ENCODE measurements around the gene NLRP2B. TPM values are rescaled to one million over a fixed set of nuclear protein-coding genes. Genes with fewer than 3 reads are reported as not detected.

NLRP2B gene
- total and polyA plus RNA-seq, 7 donors, result 0.03 TPM; not detected in 6

- intact Hi-C loops (cut with DNase I), result no loop called here
- H3K27me3 ChIP-seq (ENCODE audit: insufficient read depth in 3 of 3, low read length in 2 of 3), result no peaks in the 10 kb centered on the region
- TF ChIP-seq CTCF (IDR thresholded peaks at IDR 0.05), result no peak
- H3K36me3 ChIP-seq (ENCODE audit: insufficient read depth in 1 of 2, low read depth in 1 of 2), result no peaks in the 10 kb centered on the region
- ATAC-seq (no peak), DNase-seq (no peak)
- no peaks in the 10 kb centered on the region for H3K4me1 ChIP-seq
- no peak overlapping the region for H3K4me3 ChIP-seq
- WGBS, 3 donors, result 65 to 80% (median 68%) methylated on average over 2 of the region's 2 CpGs
- H3K27ac ChIP-seq, result no peak overlapping the region
- H3K9me3 ChIP-seq, result no peaks in the 10 kb centered on the region
These were observed 4.7 kb downstream of the NLRP2B start for GRCh38 chrX:57675320-57675719.

- no peaks in the 10 kb centered on the region for H3K27me3 ChIP-seq (ENCODE audit: insufficient read depth in 3 of 3, low read length in 2 of 3)
- H3K4me3 ChIP-seq, result no peak overlapping the region
- no peak overlapping the region for H3K27ac ChIP-seq
- no peak for DNase-seq
- H3K9me3 ChIP-seq, result no peaks in the 10 kb centered on the region
- WGBS, 3 donors, result 60 to 71% (median 68%) methylated on average over 5 of the region's 5 CpGs
- intact Hi-C loops (cut with DNase I), result no loop called here
- no peaks in the 10 kb centered on the region for H3K4me1 ChIP-seq
- ATAC-seq, result no peak
- no peaks in the 10 kb centered on the region for H3K36me3 ChIP-seq (ENCODE audit: insufficient read depth in 1 of 2, low read depth in 1 of 2)
- no peak for TF ChIP-seq CTCF (IDR thresholded peaks at IDR 0.05)
These were observed 5.2 kb downstream of the NLRP2B start for GRCh38 chrX:57674861-57675260.

- Histone ChIP-seq H3K9me3 (no peaks in the 10 kb centered on the region), H3K27me3 (ENCODE audit: insufficient read depth in 3 of 3, low read length in 2 of 3) (no peaks in the 10 kb centered on the region), H3K4me3 (no peak overlapping the region), H3K27ac (no peak overlapping the region), H3K4me1 (no peaks in the 10 kb centered on the region), H3K36me3 (ENCODE audit: insufficient read depth in 1 of 2, low read depth in 1 of 2) (no peaks in the 10 kb centered on the region)
- DNase-seq, result no peak
- no peak for ATAC-seq
- no peak for TF ChIP-seq CTCF (IDR thresholded peaks at IDR 0.05)
- WGBS, 3 donors, result 62 to 79% (median 74%) methylated on average over 1 of the region's 1 CpG
- intact Hi-C loops (cut with DNase I), result no loop called here
These were observed 10.1 kb downstream of the NLRP2B start for GRCh38 chrX:57669961-57670360.

GRCh38 chrX:57667010-57667409 lies 13.1 kb downstream of the NLRP2B start:
- Histone ChIP-seq H3K27ac (no peak overlapping the region), H3K36me3 (ENCODE audit: insufficient read depth in 1 of 2, low read depth in 1 of 2) (no peaks in the 10 kb centered on the region), H3K4me1 (no peaks in the 10 kb centered on the region), H3K4me3 (no peak overlapping the region), H3K27me3 (ENCODE audit: insufficient read depth in 3 of 3, low read length in 2 of 3) (no peaks in the 10 kb centered on the region), H3K9me3 (no peaks in the 10 kb centered on the region)
- intact Hi-C loops (cut with DNase I), result no loop called here
- WGBS, 3 donors, result 32 to 74% (median 54%) methylated on average over 1 of the region's 1 CpG
- TF ChIP-seq CTCF (IDR thresholded peaks at IDR 0.05), result no peak
- DNase-seq (no peak), ATAC-seq (no peak)

DNA sequence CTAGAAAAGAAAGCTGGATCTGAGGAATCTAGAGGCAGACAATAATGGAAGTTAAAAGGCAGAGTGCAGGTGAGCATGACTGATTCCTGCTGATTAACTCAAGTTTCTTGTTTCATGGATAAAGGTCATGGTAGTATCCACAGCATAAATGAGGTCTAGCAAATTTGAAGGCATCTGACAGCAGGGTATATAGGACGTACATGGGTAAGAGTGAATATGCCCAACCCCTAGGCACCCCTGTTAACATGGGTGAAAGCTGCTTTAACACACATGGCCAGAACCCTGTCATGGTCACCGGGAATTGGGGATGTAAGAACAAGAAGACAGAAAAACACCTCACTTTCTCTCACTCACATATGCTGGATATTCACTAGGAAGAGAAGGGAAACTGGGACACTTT lies 25.0 kb downstream of the NLRP2B start:
- WGBS, 3 donors, result 85 to 92% (median 89%) methylated on average over 2 of the region's 2 CpGs
- intact Hi-C loops (cut with DNase I), result no loop called here
- no peaks in the 10 kb centered on the region for H3K4me1 ChIP-seq
- H3K9me3 ChIP-seq, result peaks cover 4% of the 10 kb centered on the region
- no peaks in the 10 kb centered on the region for H3K27me3 ChIP-seq (ENCODE audit: insufficient read depth in 3 of 3, low read length in 2 of 3)
- no peaks in the 10 kb centered on the region for H3K36me3 ChIP-seq (ENCODE audit: insufficient read depth in 1 of 2, low read depth in 1 of 2)
- no peak for TF ChIP-seq CTCF (IDR thresholded peaks at IDR 0.05)
- H3K27ac ChIP-seq, result no peak overlapping the region
- H3K4me3 ChIP-seq, result no peak overlapping the region
- ATAC-seq, result no peak
- DNase-seq, result no peak

All from psoas muscle (tissue), 8 donors.